OCI-LY3 (cell line): ENCODE measurements around the gene ISLR.

ENCODE experiments used
- CTCF ChIP-seq: fragments of 200-600, 300-600 bp; sonication (generic); IDR thresholded peaks from 2 replicates; pipeline ENCODE4 v1.5.1; 2014; ENCODE audit warnings: antibody characterized with exemption, low read length, low read depth
- EZH2phosphoT487 ChIP-seq: fragments of 200-600 bp; shearing (Covaris generic); IDR thresholded peaks from 2 replicates; pipeline ENCODE4 v1.6.1; 2018; ENCODE audit warnings: antibody characterized with exemption, mixed run types, low read depth

GRCh38 chr15:74200871-74201419, 27.4 kb downstream of the ISLR start:
- no peak for TF ChIP-seq EZH2phosphoT487
- no peak for TF ChIP-seq CTCF
